Skeletal muscle satellite cell (primary cell): ENCODE results near the gene UCN. TPM values are rescaled to one million over a fixed set of nuclear protein-coding genes. Genes with fewer than 3 reads are reported as not detected.
"Not testable (repeated sequence)": the region's sequence is repeated elsewhere in the genome, so short reads cannot be mapped to it uniquely, and the experiment has no call there.

Experiments
- H3K27me3 ChIP-seq: 2 replicates; pipeline ENCODE4 v1.7.0; 2013; ENCODE audit warnings: low read length; ENCODE audit not compliant: control insufficient read depth, insufficient read depth
- H3K36me3 ChIP-seq: 2 replicates; pipeline ENCODE4 v1.7.0; 2013; ENCODE audit warnings: mild to moderate bottlenecking, control low read depth, low read length; ENCODE audit not compliant: insufficient read depth
- H3K4me1 ChIP-seq: 2 replicates; pipeline ENCODE4 v1.7.0; 2013; ENCODE audit warnings: low read length; ENCODE audit not compliant: control insufficient read depth, insufficient read depth
- H3K4me2 ChIP-seq: 2 replicates; pipeline ENCODE4 v1.7.0; 2013; ENCODE audit warnings: mild to moderate bottlenecking, low read length
- H3K4me3 ChIP-seq: 2 replicates; pipeline ENCODE4 v1.7.0; 2013; ENCODE audit warnings: low read length
- H3K9ac ChIP-seq: 2 replicates; pipeline ENCODE4 v1.7.0; 2013; ENCODE audit warnings: mild to moderate bottlenecking, low read depth, low read length, moderate library complexity
- H3K9me3 ChIP-seq: replicated peaks from 2 replicates; pipeline ENCODE4 v1.7.0; 2013; ENCODE audit warnings: mild to moderate bottlenecking, control low read depth, low read length
- total RNA-seq: library from RNA; depleted of rRNA; stranded (reverse); fragments of >200 nt; gene quantifications from 2 replicates; pipeline ENCODE4 v1.2.3, GENCODE V29; 2012; rRNA removed

The UCN gene
- 0.66 and 1.3 TPM in 2 replicates for total RNA-seq

GRCh38 chr2:27308359-27308881 lies at the start of gene UCN:
Gene UCN (minus strand): TSS chr2:27308445. CDS start chr2:27307895, 550 bp downstream.
- peaks cover 40% of the 10 kb centered on the region for H3K27me3 ChIP-seq
- H3K9me3 ChIP-seq: no peaks in the 10 kb centered on the region
- H3K4me1 ChIP-seq: peaks cover 8% of the 10 kb centered on the region
- H3K36me3 ChIP-seq: peaks cover 9% of the 10 kb centered on the region
- H3K9ac ChIP-seq: no peak within 1 kb of the TSS
- no peak within 1 kb of the TSS for H3K4me3 ChIP-seq
- H3K4me2 ChIP-seq: no peak within 1 kb of the TSS

- Histone ChIP-seq H3K4me2 (peak within 1 kb of the TSS; percentile 85), H3K36me3 (no peaks in the 10 kb centered on the region), H3K27me3 (no peaks in the 10 kb centered on the region), H3K4me3 (peak within 1 kb of the TSS; percentile 88), H3K4me1 (peaks cover 32% of the 10 kb centered on the region), H3K9me3 (no peaks in the 10 kb centered on the region), H3K9ac (peak within 1 kb of the TSS; percentile 93)
Observed at GRCh38 chr2:27356382-27357181, 48.3 kb upstream of the UCN start, which contains the start of gene GTF3C2. Gene GTF3C2 (minus strand): TSS chr2:27356764. CDS start chr2:27343554, 13,210 bp downstream.

GRCh38 chr2:27356056-27356381 lies 47.8 kb upstream of the UCN start:
- H3K9ac ChIP-seq: peak overlapping the region; percentile 93
- no peaks in the 10 kb centered on the region for H3K36me3 ChIP-seq
- H3K4me2 ChIP-seq: peak overlapping the region; percentile 85
- peak overlapping the region; percentile 88 for H3K4me3 ChIP-seq
- H3K4me1 ChIP-seq: peaks cover 32% of the 10 kb centered on the region
- H3K27me3 ChIP-seq: no peaks in the 10 kb centered on the region
- H3K9me3 ChIP-seq: no peaks in the 10 kb centered on the region

GRCh38 chr2:27354597-27354927 lies 46.3 kb upstream of the UCN start:
- peak overlapping the region; percentile 72 for H3K4me2 ChIP-seq
- peaks cover 32% of the 10 kb centered on the region for H3K4me1 ChIP-seq
- no peaks in the 10 kb centered on the region for H3K9me3 ChIP-seq
- no peak overlapping the region for H3K4me3 ChIP-seq
- no peaks in the 10 kb centered on the region for H3K27me3 ChIP-seq
- no peaks in the 10 kb centered on the region for H3K36me3 ChIP-seq
- peak overlapping the region; percentile 44 for H3K9ac ChIP-seq

- H3K27me3 ChIP-seq: no peaks in the 10 kb centered on the region
- peak overlapping the region; percentile 44 for H3K9ac ChIP-seq
Observed at GRCh38 chr2:27353762-27354596, 45.7 kb upstream of the UCN start.

GRCh38 chr2:27353386-27353761 lies 45.1 kb upstream of the UCN start:
- H3K27me3 ChIP-seq, H3K9ac ChIP-seq, H3K36me3 ChIP-seq, H3K4me3 ChIP-seq, H3K9me3 ChIP-seq: not testable (repeated sequence)
- Histone ChIP-seq H3K4me2 (peak overlapping the region; percentile 72), H3K4me1 (peaks cover 32% of the 10 kb centered on the region)

More at GRCh38 chr2:27353762-27354596, 45.7 kb upstream of the UCN start:
- Histone ChIP-seq H3K4me1 (peaks cover 32% of the 10 kb centered on the region), H3K4me3 (peak overlapping the region; percentile 20), H3K36me3 (no peaks in the 10 kb centered on the region), H3K9me3 (no peaks in the 10 kb centered on the region), H3K4me2 (peak overlapping the region; percentile 72)

- no peaks in the 10 kb centered on the region for H3K27me3 ChIP-seq
- no peak overlapping the region for H3K9ac ChIP-seq
- H3K4me2 ChIP-seq: no peak overlapping the region
- H3K4me1 ChIP-seq: peaks cover 28% of the 10 kb centered on the region
- no peaks in the 10 kb centered on the region for H3K36me3 ChIP-seq
- H3K9me3 ChIP-seq: no peaks in the 10 kb centered on the region
- H3K4me3 ChIP-seq: no peak overlapping the region
Observed at GRCh38 chr2:27351802-27352598, 43.8 kb upstream of the UCN start.

GRCh38 chr2:27350106-27350693 lies 42.0 kb upstream of the UCN start:
- H3K36me3 ChIP-seq: no peaks in the 10 kb centered on the region
- peaks cover 22% of the 10 kb centered on the region for H3K4me1 ChIP-seq
- H3K27me3 ChIP-seq: no peaks in the 10 kb centered on the region
- H3K9me3 ChIP-seq: no peaks in the 10 kb centered on the region
- H3K4me3 ChIP-seq: no peak overlapping the region
- no peak overlapping the region for H3K4me2 ChIP-seq
- H3K9ac ChIP-seq: no peak overlapping the region

GRCh38 chr2:27347641-27348040 lies 39.4 kb upstream of the UCN start:
- Histone ChIP-seq H3K36me3 (peaks cover 2% of the 10 kb centered on the region), H3K27me3 (no peaks in the 10 kb centered on the region), H3K9me3 (no peaks in the 10 kb centered on the region), H3K4me2 (no peak overlapping the region), H3K4me3 (no peak overlapping the region), H3K9ac (no peak overlapping the region), H3K4me1 (peaks cover 4% of the 10 kb centered on the region)

GRCh38 chr2:27336173-27336572 lies 27.9 kb upstream of the UCN start:
- no peak overlapping the region for H3K4me3 ChIP-seq
- no peaks in the 10 kb centered on the region for H3K4me1 ChIP-seq
- H3K36me3 ChIP-seq: peaks cover 52% of the 10 kb centered on the region
- H3K9ac ChIP-seq: no peak overlapping the region
- no peaks in the 10 kb centered on the region for H3K9me3 ChIP-seq
- no peak overlapping the region for H3K4me2 ChIP-seq
- H3K27me3 ChIP-seq: no peaks in the 10 kb centered on the region

- H3K36me3 ChIP-seq: peaks cover 52% of the 10 kb centered on the region
- H3K9ac ChIP-seq: no peak overlapping the region
- H3K4me3 ChIP-seq: no peak overlapping the region
- no peak overlapping the region for H3K4me2 ChIP-seq
- H3K9me3 ChIP-seq: no peaks in the 10 kb centered on the region
- H3K4me1 ChIP-seq: no peaks in the 10 kb centered on the region
- no peaks in the 10 kb centered on the region for H3K27me3 ChIP-seq
Observed at GRCh38 chr2:27335311-27335710, 27.1 kb upstream of the UCN start.
